SK-N-SH (cell line): Measurements from ENCODE around the gene MPHOSPH9. TPM values are rescaled to one million over a fixed set of nuclear protein-coding genes. Genes with fewer than 3 reads are reported as not detected.

Source experiments
- CTCF ChIA-PET: fragments of 300-600, 350-600 bp; formaldehyde crosslinking; extraction: SDS; loops from one replicate; lab custom pipeline; 2021; lab: Yijun Ruan, JAX
- POLR2A ChIA-PET: fragments of 350-600 bp; sonication (Branson Sonifier 250); formaldehyde crosslinking; extraction: SDS; loops from one replicate; lab custom pipeline; 2020; ENCODE audit warnings: antibody characterized with exemption, inconsistent platforms; lab: Yijun Ruan, JAX
- DNase-seq: peaks from one replicate; pipeline ENCODE4 v3.0.0; 2012
- H2AFZ ChIP-seq: fragments of 200-600 bp; sonication (generic); 2 replicates; pipeline ENCODE4 v1.8.1; 2016; ENCODE audit warnings: antibody characterized with exemption, mild to moderate bottlenecking, low read depth
- H3F3A ChIP-seq: fragments of 200-600 bp; sonication (generic); replicated peaks from 2 replicates; pipeline ENCODE3; 2016; ENCODE audit warnings: antibody characterized with exemption, mild to moderate bottlenecking; ENCODE audit not compliant: insufficient read depth
- H3K27ac ChIP-seq, 2 experiments: fragments of 200-500 bp in 1 of 2; fragments of 200-600 bp in 1 of 2; sonication (Bioruptor generic) in 1 of 2; sonication (generic), shearing (Covaris generic) in 1 of 2; 2 replicates each; pipeline versions ENCODE4 v1.5.1 to v1.6.1; 2014 to 2016; ENCODE audit warnings: low read depth in 2 of 2, inconsistent platforms in 1 of 2, low read length in 1 of 2, mild to moderate bottlenecking in 1 of 2, mixed read lengths in 1 of 2
- H3K27me3 ChIP-seq: fragments of 200-600 bp; sonication (generic), shearing (Covaris generic); 2 replicates; pipeline ENCODE4 v1.6.1; 2016; ENCODE audit warnings: mixed run types; ENCODE audit not compliant: insufficient read depth
- H3K36me3 ChIP-seq, 2 experiments: fragments of 200-500 bp in 1 of 2; fragments of 200-600 bp in 1 of 2; sonication (Bioruptor generic) in 1 of 2; sonication (generic) in 1 of 2; replicated peaks in 1 of 2; 2 replicates each; pipeline versions ENCODE3 to v1.5.1; 2014 to 2016; ENCODE audit warnings: low read length in 1 of 2, mild to moderate bottlenecking in 1 of 2; ENCODE audit not compliant: insufficient read depth in 2 of 2, control insufficient read depth in 1 of 2
- H3K4me1 ChIP-seq, 2 experiments: fragments of 200-500 bp in 1 of 2; fragments of 200-600 bp in 1 of 2; sonication (Bioruptor generic) in 1 of 2; sonication (generic), shearing (Covaris generic) in 1 of 2; 2 replicates each; pipeline versions ENCODE4 v1.5.1 to v1.6.1; 2014 to 2016; ENCODE audit warnings: low read depth in 1 of 2, low read length in 1 of 2, mixed run types in 1 of 2; ENCODE audit not compliant: insufficient read depth in 2 of 2, control insufficient read depth in 1 of 2
- H3K4me2 ChIP-seq: fragments of 200-600 bp; sonication (generic), shearing (Covaris generic); 2 replicates; pipeline ENCODE4 v1.6.1; 2017; ENCODE audit warnings: mixed run types
- H3K4me3 ChIP-seq, 2 experiments: fragments of 200-500 bp in 1 of 2; fragments of 200-600 bp in 1 of 2; sonication (Bioruptor generic) in 1 of 2; sonication (generic), shearing (Covaris generic) in 1 of 2; 2 replicates each; pipeline versions ENCODE4 v1.5.1 to v1.8.1; 2014 to 2016; ENCODE audit warnings: low read depth in 2 of 2, inconsistent platforms in 1 of 2, low read length in 1 of 2, mild to moderate bottlenecking in 1 of 2, mixed read lengths in 1 of 2, moderate library complexity in 1 of 2
- H3K79me2 ChIP-seq: fragments of 200-600 bp; sonication (generic); 2 replicates; pipeline ENCODE4 v1.8.1; 2017; ENCODE audit warnings: mild to moderate bottlenecking; ENCODE audit not compliant: insufficient read depth
- H3K9ac ChIP-seq: fragments of 200-600 bp; sonication (generic); 2 replicates; pipeline ENCODE4 v1.6.1; 2017; ENCODE audit warnings: mixed run types
- H3K9me2 ChIP-seq: fragments of 200-600 bp; sonication (generic); 2 replicates; pipeline ENCODE4 v1.6.1; 2017; ENCODE audit warnings: mixed run types
- H3K9me3 ChIP-seq: fragments of 200-600 bp; sonication (generic); 2 replicates; pipeline ENCODE4 v1.6.1; 2017; ENCODE audit warnings: mixed run types, mild to moderate bottlenecking, moderate library complexity
- H4K20me1 ChIP-seq: fragments of 200-600 bp; sonication (generic); 2 replicates; pipeline ENCODE4 v1.6.1; 2017; ENCODE audit warnings: mild to moderate bottlenecking, mixed run types; ENCODE audit not compliant: insufficient read depth
- CHD2 ChIP-seq: fragments of 150-350 bp; IDR thresholded peaks from 2 replicates; pipeline ENCODE4 v1.6.1; 2018; ENCODE audit warnings: low read length; ENCODE audit not compliant: partially characterized antibody
- ELF1 ChIP-seq: IDR thresholded peaks from 2 replicates; pipeline ENCODE4 v1.4.0; 2012
- IRF3 ChIP-seq: fragments of 150-350 bp; IDR thresholded peaks from 2 replicates; pipeline ENCODE4 v1.6.1; 2016; ENCODE audit warnings: mild to moderate bottlenecking, low read depth, low read length
- JUND ChIP-seq: IDR thresholded peaks from 2 replicates; pipeline ENCODE4 v1.4.0; 2012
- MXI1 ChIP-seq: IDR thresholded peaks from 2 replicates; pipeline ENCODE4 v1.6.1; 2012; ENCODE audit warnings: mild to moderate bottlenecking, low read depth, low read length, improper control_type of control experiment
- NFIC ChIP-seq: IDR thresholded peaks from 2 replicates; pipeline ENCODE4 v1.4.0; 2012; ENCODE audit warnings: borderline replicate concordance
- POLR2AphosphoS5 ChIP-seq: IDR thresholded peaks from 2 replicates; pipeline ENCODE4 v1.6.1; 2012; ENCODE audit warnings: low read depth, low read length
- RAD21 ChIP-seq: IDR thresholded peaks from 2 replicates; pipeline ENCODE4 v1.6.1; 2012; ENCODE audit warnings: mild to moderate bottlenecking, low read length
- RCOR1 ChIP-seq: fragments of 150-350 bp; IDR thresholded peaks from 2 replicates; pipeline ENCODE4 v1.6.1; 2017; ENCODE audit warnings: antibody characterized with exemption, low read length
- REST ChIP-seq: IDR thresholded peaks from 2 replicates; pipeline ENCODE4 v1.6.1; 2012; ENCODE audit warnings: mild to moderate bottlenecking, low read depth, low read length, moderate library complexity
- RFX5 ChIP-seq: IDR thresholded peaks from 2 replicates; pipeline ENCODE4 v1.6.1; 2012; ENCODE audit warnings: mild to moderate bottlenecking, improper control_type of control experiment, low read length
- SIN3A ChIP-seq: IDR thresholded peaks from 2 replicates; pipeline ENCODE4 v1.6.1; 2012; ENCODE audit warnings: low read depth, mild to moderate bottlenecking, low read length, moderate library complexity, borderline replicate concordance
- SMC3 ChIP-seq: IDR thresholded peaks from 2 replicates; pipeline ENCODE4 v1.6.1; 2012; ENCODE audit warnings: low read depth, low read length, improper control_type of control experiment
- USF1 ChIP-seq: IDR thresholded peaks from 2 replicates; pipeline ENCODE4 v1.4.0; 2012; ENCODE audit warnings: low read depth, borderline replicate concordance
- USF2 ChIP-seq: fragments of 150-350 bp; IDR thresholded peaks from 2 replicates; pipeline ENCODE4 v1.6.1; 2017; ENCODE audit warnings: antibody characterized with exemption, low read length, low read depth, borderline replicate concordance
- YY1 ChIP-seq: IDR thresholded peaks from 2 replicates; pipeline ENCODE4 v1.4.0; 2012; ENCODE audit warnings: low read depth, mild to moderate bottlenecking
- ZBTB33 ChIP-seq: IDR thresholded peaks from 2 replicates; pipeline ENCODE4 v1.4.0; 2012; ENCODE audit warnings: low read depth, borderline replicate concordance
- whole genome bisulfite sequencing: methylation state at CpG from one replicate; pipeline ENCODE4 v1.1.6; 2017; ENCODE audit warnings: low lambda C conversion rate; 5-methylcytosine and 5-hydroxymethylcytosine counted together
- polyA plus RNA-seq, 3 experiments: library from polyadenylated mRNA; depleted of rRNA; stranded (reverse); fragments of >200 nt; gene quantifications; 2 replicates each; pipeline ENCODE4 v1.2.3, GENCODE V29; 2012

Gene MPHOSPH9
- polyA plus RNA-seq, 1 of the 3 experiments (the other 2 are of a cell fraction), result 9.0 TPM

GRCh38 chr12:123143736-123144461 lies 89.0 kb downstream of the MPHOSPH9 start:
- H3F3A ChIP-seq, result peaks cover 26% of the 10 kb centered on the region
- no peak overlapping the region for H3K27ac ChIP-seq
- ChIA-PET CTCF (interaction anchor here (1.0 to 1.3 kb wide), 2 partner anchors 41 to 191 kb away, joined by 3 read pairs; no protein-coding TSS in a partner anchor), POLR2A (no interaction called here)
- TF ChIP-seq SIN3A (no peak), ELF1 (no peak), RAD21 (no peak), MXI1 (no peak), REST (no peak), POLR2AphosphoS5 (no peak), RCOR1 (no peak), NFIC (0 out of 2 replicates have a peak, but pooled peaks have one; percentile 5)
- H2AFZ ChIP-seq, result no peak overlapping the region
- H3K9me2 ChIP-seq, result no peaks in the 10 kb centered on the region
- H3K36me3 ChIP-seq, result no peaks in the 10 kb centered on the region
- no peak for DNase-seq
- no peak overlapping the region for H3K4me3 ChIP-seq
- H3K27me3 ChIP-seq, result no peaks in the 10 kb centered on the region
- H3K4me1 ChIP-seq, result peaks cover 0 to 34% of the 10 kb centered on the region in 2 experiments; a peak in 2 of 4 replicates
- H3K9ac ChIP-seq, result no peak overlapping the region
- no peaks in the 10 kb centered on the region for H3K9me3 ChIP-seq
- no peak overlapping the region for H3K4me2 ChIP-seq
- H4K20me1 ChIP-seq, result 0 out of 2 replicates have a peak, but pooled peaks cover 6% of the 10 kb centered on the region
- H3K79me2 ChIP-seq, result peaks cover 60% of the 10 kb centered on the region
- 79% methylated on average over 3 of the region's 4 CpGs for WGBS

GRCh38 chr12:123142921-123143735 lies 89.8 kb downstream of the MPHOSPH9 start:
- CTCF ChIA-PET, result interaction anchor here (0.6 to 1.3 kb wide), 4 partner anchors 40 to 190 kb away, joined by 3 read pairs; no protein-coding TSS in a partner anchor

More at GRCh38 chr12:123142921-123143735, 89.8 kb downstream of the MPHOSPH9 start:
- no peak for DNase-seq
- H3K9me2 ChIP-seq, result no peaks in the 10 kb centered on the region
- no peaks in the 10 kb centered on the region for H3K9me3 ChIP-seq
- H3K4me3 ChIP-seq, result no peak overlapping the region
- no peak overlapping the region for H3K27ac ChIP-seq
- peaks cover 26% of the 10 kb centered on the region for H3F3A ChIP-seq
- H3K9ac ChIP-seq, result no peak overlapping the region
- H3K4me1 ChIP-seq, result peaks cover 0 to 34% of the 10 kb centered on the region in 2 experiments; a peak in 2 of 4 replicates
- 0 out of 2 replicates have a peak, but pooled peaks cover 6% of the 10 kb centered on the region for H4K20me1 ChIP-seq
- TF ChIP-seq SMC3 (no peak), USF2 (no peak), IRF3 (no peak), YY1 (no peak), CHD2 (no peak), JUND (no peak), USF1 (no peak), RFX5 (no peak), ZBTB33 (no peak)
- TF ChIP-seq, all 33 proteins: peak for 0
- POLR2A ChIA-PET, result no interaction called here
- no peaks in the 10 kb centered on the region for H3K36me3 ChIP-seq
- WGBS, result 92% methylated on average over 11 of the region's 11 CpGs
- H2AFZ ChIP-seq, result no peak overlapping the region
- peaks cover 64% of the 10 kb centered on the region for H3K79me2 ChIP-seq
- H3K27me3 ChIP-seq, result no peaks in the 10 kb centered on the region
- H3K4me2 ChIP-seq, result 0 out of 2 replicates have a peak overlapping the region, but pooled peaks have one; percentile 12
